HG03378 (cell line): ENCODE measurements around the gene SDC3.

ENCODE experiments used
- ATAC-seq: cut with Tn5 transposase; IDR thresholded peaks from one replicate; pipeline ENCODE4 v1.9.1; 2021; ENCODE audit warnings: mild to moderate bottlenecking, moderate library complexity; ENCODE audit not compliant: unreplicated experiment

SDC3 gene

DNA sequence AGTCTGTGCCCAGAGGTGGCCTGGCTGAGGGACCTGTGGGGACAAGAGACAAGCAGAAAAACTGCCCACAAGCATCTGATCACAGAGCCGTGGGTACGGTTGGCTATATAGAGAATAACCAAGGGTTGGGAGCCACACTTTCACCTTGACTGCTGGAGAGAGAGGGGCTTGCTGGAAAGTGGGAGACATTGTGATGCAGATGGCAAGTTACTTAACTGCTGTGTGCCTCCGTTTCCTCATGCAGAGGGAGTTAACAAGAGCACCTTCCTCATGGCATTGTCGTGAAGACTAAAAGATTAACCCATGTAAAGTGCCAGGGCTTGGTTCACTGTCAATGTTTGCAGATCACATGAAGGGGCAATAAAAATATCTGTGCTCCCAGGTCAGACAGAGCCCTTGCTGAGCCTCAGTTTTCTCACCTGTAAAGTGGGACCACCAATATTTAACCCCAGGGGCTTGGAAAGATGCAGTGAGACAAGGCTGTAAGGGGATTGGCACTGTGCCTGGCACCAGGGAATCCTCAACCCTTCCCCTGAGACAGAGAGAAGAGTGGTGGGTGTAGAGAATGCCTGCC lies 52.8 kb downstream of the SDC3 start:
- ATAC-seq, result no peak

DNA sequence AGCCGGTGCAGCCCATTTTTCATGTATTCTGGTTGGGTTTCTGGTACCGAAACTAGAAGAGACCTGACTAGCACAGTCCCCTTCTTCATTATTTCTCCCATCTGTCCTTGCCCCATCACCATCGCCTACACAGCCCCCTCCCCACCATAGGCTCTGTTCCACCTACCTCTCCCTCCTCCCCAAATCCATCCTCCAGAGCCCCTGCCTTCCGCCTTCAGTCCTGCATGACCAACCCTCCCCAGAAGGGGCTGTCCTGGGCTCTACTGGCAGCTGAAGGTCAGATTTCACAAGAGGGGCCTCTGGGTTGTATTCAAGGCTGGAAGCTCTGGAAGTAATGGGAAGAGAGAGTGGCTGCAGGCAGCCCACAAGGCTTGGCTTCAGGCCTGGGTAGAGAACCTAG lies 55.2 kb downstream of the SDC3 start:
- no peak for ATAC-seq

DNA sequence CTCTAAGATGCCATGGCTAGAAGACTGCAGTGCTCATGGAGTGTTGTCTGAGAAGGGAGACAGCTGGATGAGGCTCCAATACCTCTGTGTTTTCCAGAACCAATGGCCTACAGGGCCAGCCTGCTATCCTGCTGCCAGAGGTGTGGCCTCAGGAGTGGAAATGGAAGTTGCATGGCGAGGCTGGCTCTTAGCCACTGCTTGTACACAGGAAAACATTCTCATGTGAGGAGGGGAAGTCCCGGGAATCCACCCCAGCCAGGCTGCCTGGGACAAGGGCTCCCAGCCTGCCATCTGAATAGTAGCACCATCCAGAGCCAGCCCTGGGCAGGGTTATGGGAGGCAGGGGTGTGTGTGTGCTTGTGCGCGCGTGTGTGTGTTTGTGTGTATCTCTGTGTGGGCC lies 56.5 kb downstream of the SDC3 start:
- ATAC-seq, result no peak

DNA sequence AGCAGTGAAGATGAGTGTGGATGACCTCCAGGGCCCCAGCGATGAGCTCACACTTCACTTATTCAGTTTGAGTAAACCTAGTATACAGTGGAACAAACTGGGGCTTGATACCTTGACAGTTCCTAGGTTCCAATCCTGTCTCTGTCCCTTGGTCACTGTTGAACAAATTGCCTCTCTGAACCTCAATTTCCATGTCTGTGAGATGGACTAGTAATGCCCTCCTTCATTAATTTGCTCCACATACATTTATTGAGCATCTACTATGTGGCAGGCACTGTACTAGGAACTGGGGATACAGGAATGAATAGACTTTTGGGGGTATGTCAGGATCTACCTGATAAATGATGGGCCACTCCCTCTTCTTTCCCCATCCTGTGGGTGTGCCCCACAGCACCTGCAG lies 57.3 kb downstream of the SDC3 start:
- ATAC-seq, result no peak

DNA sequence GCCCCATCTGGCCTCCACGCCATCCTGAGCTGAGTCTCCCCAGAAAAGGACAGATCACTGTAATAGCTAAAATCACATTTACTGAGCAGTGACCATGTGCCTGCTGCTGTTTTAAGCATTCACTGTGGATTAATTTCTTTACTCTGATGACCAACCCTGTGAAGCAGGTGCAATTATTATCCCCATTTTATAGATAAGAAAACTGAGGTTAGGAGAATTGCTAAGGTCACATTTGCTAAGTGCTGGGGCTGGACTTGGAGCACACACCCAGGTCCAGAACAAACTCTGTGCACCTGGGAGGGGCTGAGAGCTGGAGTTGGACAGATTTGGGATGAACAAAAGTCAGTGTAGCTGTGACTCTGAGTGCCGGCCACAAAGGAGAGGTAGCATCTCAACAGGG lies 58.0 kb downstream of the SDC3 start:
- ATAC-seq, result no peak

DNA sequence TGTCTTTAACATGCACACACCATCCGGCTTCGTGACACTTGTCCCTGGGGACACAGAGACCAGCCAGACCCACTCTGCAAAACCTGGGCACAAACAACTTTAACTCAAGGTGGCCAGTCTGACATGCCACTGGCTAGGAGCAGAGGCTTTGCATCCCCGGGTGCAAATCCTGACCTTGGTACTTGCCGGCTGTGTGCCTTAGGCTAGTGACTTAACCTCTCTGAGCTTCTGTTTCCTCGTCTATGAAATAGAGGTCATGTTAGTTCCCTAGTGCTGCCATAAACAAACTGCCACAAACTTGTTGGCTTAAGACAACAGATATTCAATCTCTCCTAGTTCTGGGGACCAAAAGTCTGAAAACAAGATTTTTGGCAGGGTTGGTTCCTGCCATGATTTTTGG lies 60.4 kb downstream of the SDC3 start:
- ATAC-seq, result no peak

DNA sequence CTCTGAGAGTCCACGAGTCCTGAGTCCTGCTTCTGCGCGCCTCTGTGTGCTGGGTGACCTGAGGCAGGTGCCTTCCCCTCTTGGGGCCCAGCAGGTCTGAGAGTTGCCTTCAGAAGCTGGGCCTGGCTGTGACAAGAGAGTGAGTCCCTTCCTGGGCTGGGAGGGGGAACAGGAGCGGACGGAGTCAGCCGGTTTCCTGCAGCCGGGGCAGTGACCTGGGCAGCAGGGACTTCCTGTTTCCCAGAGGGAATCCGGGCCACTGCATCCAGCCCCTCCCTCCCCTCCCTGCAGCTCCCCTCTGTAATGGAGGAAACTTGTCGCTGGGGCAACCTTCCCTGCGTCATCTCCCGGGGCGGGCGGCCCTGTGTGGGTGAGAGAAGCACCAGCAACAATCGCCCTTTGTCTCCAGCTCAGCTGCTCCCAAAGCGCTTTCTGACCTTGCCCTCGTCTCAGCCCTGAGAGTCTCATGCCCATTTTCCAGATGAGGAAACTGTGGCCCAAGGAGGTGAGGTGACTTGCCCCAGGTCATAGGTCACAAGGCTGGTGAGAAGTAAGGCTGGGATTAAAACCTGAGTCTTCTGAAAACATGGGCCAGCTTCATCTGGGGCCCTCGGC lies 61.1 kb downstream of the SDC3 start:
- ATAC-seq, result no peak

DNA sequence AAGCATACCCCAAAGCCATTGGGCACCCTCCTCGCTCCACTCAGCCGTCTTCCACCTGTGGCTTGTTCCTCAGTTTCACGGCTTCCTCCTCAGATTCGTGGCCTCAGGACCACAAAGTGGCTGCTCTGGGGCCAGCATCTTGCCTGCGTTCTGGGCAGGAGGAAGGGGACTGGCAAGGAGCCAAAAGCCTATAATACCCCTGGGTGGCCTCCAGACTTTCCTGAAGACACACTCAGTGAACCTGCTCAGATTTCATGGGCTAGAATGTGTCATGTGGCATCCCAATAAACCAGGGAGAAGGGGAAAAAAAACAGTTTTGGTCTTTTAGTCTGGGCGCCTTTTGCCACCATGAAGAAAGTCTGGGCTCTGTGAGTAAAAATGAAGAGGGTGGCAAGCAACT lies 62.0 kb downstream of the SDC3 start:
- ATAC-seq, result no peak

DNA sequence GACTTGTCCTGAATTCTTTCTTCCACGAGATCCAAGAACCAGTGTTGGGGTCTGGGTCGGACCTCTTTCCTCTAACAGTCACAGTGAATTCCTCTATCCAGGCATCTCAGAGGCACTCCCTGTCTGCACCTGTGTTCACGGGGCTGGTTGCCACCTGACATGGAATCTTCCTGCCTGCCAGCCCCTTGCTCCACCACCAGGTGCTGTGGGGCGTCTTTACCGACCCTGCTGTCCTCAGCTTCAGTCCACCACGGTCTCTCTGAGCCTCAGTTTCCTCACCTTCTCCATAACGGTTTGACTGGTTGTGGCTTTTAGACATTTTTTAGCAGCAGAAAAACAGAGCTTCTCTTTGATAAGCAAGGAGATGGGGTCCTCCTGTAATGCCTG lies 62.7 kb downstream of the SDC3 start:
- ATAC-seq, result no peak

DNA sequence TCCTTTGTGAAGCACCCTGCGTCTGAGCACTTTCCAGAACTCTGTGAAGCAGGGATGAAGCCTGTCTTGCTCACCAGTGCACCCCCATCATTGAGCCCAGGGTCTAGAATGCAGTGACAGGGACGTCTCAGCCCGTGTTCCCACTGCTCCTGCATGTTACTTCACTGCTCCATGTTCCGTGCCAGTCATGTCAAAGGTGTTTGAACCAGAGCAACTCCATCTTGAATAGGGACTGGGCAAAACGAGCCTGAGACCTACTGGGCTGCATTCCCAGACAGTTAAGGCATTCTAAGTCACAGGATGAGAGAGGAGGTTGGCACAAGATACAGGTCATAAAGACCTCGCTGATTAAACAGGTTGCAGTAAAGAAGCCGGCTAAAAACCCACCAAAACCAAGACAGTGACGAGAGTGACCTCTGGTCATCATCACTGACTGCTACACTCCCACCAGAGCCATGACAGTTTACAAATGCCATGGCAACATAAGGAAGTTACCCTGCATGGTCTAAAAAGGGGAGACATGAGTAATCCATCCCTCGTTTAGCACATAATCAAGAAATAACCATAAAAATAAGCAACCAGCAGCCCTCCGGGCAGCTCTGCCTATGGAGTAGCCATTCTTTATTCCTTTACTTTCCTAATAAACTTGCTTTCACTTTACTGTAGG lies 63.2 kb downstream of the SDC3 start:
- no peak for ATAC-seq

DNA sequence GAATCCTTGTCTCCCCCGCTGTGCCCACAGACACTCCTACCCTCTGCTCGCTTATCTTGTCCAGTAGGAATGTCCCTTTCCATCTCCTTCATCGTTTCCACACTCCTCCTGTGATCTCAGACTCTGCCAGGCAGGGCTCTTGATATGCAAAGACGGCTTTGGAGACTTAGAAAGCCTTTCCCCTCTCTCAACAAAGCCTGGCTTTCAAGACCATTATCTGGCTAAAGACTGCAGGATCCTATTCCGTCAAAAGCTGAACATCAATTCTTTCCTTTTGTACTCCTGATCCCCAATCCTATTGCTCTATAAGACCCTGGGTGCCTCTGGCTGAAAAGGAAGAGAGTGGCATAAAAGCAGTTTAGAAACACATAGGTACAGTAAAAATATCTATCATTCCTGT lies 63.9 kb downstream of the SDC3 start:
- no peak for ATAC-seq

DNA sequence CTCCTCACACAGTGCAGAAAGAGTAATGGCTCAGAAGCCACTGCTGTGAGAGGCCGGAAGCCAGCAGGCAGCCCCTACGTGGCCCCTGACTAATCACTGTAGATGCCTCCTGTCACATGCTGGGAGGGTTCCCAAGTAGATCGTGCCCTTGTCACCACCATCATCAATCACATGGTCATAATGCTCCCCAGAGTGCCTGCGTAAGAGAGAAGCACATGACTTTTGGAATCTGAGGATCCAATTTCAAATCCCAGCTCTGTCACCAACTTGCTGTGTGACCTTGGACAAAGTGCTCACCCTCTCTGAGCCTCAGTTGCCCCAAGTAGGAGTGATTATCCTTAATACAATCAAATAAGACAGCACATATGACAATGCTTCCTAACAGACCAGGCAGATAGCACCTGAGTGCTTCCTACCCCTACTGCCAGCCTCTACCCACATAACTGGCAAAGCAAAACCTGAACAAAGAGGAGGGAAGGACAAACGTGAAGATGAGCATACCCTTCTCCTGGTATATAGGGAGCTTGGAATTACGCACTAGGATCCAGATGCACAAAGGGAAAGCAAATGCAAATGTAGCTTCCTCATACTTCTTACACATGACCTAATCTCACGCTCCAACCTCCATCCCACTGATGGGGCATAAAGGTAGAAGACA lies 65.7 kb downstream of the SDC3 start:
- ATAC-seq, result no peak

DNA sequence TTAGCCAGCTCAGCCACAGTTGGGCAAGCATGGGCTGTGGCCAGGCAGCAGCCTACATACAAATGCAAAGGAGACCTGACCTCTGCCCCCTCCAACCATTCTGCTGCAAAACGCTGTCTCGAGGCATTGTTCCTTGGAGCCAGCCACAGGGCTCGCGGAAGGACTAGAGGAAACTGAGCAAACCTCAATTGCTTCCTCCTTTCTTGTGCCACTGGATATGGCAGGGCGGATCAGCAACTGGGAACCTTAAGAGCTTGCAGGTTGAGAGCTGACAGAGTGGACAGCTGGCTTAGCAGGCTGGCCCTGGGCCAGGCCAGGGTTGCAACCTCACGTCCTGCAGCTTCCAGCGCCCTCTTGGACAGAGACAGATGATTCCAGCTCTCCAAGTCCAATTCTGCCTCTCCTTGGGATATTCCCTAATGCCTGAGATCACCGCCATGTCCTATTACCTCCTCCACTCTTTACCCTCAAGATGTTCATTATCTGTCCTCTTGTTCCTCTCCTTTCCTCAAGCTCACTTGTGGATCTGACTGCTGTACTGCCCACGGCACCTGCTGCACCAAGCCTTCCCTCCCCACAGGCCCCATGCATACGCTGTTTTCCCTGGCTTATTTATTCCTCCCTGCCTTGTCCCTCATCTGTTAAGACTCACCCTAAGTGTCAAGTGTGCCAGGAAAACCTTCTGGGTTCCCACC lies 67.5 kb downstream of the SDC3 start:
- ATAC-seq, result no peak

DNA sequence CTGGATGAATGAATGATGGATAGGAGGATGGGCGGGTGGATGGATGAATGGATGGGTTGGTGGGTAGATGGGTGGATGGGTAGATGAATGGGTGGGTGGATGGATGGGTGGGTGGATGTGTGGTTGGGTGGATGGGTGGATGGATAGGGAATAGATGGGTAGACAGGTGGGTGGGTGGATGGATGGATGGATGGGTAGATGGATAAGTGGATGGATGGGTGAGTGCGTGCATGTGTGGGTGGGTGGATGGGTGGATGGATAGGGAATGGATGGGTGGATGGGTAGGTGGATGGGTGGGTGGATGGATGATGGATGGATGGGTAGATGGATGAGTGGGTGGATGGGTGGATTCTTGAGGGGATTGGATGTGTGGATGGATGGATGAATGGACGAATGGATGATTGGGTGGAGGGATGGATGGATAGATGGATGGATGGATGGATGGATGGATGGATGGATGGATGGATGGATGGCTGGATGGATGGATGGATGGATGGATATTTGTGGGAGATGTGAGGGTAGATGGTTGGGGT lies 68.7 kb downstream of the SDC3 start:
- no peak for ATAC-seq

DNA sequence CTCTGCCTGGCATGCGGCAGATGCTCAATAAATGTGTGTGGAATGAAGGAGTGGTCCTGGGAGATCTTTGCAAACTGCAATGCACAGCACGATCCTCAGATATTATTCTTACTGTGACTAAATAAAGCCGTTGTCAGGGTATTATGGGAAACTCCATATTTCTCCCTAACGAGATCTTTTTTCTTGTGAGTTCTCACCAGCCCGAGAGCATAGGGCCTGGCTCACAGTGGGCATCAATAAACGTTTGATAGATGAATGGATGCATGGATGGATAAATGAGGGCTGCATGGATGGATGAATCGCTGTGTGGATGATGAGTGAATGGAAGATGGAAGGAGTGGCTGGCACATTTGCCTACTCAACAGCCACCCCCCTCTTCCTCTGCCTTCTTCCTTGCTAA lies 69.6 kb downstream of the SDC3 start:
- no peak for ATAC-seq

DNA sequence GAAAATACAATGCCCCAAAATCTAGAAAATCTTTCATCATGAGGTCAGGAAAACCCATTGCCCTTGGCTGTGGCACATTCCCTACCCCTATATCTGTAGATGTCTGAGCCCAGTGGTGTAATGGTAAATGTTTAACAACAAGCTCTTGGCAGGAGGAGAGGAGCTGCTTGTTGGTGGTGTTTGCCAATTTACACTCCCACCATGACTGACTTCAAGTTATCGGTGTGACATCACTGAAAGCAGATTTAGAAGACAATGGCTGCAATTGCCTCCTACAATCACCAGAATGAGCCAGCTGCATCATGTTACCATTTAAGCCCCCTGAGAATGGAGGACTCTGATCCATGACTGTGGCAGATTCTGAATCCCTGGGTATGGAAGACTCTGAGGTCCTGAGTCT lies 70.9 kb downstream of the SDC3 start:
- ATAC-seq, result no peak

DNA sequence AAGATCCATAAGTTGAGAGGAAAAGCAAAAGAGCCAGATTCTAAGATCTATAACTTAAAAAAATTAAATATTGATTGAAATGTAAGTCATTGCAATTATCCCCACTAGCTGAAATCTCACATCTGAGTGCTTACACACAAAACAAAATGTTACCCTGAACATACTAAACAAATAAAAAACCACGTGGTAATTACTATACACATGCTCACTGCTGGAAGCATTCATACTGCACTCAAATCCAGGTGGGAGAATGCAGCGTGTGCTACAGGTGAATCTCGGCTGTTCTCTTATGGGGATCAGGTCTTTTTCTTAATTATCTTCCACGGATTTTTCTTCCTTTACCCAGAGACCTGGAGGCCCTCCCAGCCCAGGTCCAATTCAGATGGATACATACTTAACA lies 74.3 kb downstream of the SDC3 start:
- no peak for ATAC-seq

DNA sequence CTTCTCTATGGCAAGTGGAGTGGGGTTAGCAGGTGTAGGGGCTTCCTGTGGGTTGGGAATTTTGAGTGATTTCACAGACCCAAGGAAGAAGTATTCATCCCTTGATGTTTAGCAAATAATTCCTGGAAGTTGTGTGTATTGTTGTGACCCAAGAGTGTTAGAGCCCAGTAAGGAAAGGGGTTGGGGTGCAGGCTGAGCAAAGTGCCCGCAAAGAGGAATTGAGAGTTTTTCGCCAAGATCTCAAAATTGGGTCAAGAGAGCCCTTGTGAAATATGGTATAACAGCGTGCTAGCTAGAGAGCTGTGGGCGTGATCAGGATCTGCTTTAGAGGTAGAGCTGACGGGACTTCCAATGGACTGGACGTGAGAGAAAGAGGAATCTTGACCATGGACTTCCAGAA lies 78.0 kb downstream of the SDC3 start:
- ATAC-seq, result no peak

DNA sequence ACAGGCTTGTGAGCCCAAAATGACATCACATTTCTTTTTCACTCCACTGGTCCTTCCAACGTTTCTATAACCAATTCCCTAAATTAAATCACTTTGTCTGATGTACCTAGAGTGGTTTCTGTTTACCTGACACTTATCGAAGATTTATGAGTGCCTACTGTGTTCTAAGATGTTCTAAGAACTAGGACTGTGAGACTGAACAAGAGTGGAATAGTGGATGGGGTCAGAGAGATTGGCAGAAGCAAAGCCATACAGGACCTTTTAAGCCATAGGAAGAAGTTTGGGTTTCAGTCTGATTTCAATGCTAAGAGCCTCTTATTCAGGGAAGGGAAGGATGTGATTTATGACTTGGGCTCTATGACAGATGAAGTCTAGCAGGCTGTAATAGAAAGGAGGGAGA lies 78.7 kb downstream of the SDC3 start:
- ATAC-seq, result no peak

DNA sequence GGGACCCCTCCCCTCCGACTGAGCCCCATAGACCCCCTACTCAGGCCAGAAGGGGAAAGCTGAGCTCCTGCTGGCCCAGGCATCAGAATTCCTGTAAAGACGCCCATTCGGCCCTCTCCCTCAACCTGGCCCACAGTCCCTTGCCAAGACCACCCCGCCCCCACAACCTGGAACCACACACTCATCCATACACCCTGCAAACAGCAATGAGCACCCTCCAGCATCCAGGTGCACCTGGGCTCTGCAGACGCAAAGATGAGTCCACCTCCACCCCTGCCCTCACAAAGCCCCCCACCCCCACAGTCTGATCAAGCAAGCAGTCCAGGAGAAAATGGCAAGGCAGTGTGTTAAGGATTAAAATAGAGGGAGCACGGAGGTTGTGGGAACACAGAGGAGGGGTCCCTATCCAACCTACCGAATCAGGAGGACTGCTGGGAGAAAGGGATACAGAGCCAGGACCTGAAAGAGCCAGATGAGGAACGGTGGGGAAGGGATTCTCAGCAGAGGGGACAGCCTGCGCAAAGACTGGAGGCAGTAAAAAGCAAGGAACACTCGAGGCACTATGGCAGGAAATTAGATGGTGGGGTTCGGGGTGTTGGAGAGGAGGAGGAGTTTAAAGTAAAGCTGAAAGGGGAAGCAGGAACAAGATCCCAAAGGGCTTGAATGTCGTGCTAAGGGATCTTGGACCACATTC lies 83.7 kb downstream of the SDC3 start:
- no peak for ATAC-seq
